ENCODE data around the gene PCDHB3. TPM values are rescaled to one million over a fixed set of nuclear protein-coding genes. Genes with fewer than 3 reads are reported as not detected.
"Not testable (repeated sequence)": the region's sequence is repeated elsewhere in the genome, so short reads cannot be mapped to it uniquely, and the experiment has no call there.

Gene PCDHB3
- total RNA-seq, 3 donors from 2014 or later (not counting 1 experiment from before 2014, with no cell fraction given) = not detected

DNA sequence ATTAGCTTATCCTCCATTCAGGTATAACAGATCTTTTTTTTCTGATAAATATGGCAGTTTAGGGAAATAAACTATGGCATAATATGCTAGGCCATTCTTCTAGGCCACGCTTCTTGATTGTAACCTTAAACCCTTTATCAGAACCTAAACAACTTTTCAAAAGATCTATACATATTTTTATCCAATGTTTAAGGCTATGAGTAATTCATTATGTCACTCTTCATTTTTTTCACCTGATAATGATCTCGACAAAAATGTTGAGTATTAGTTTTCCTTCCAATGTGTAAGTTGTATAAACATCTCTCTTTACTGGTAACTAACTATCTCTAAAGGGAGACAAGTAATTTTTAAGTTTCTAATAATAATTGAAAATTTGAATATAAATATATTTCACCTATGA, 19.0 kb downstream of the PCDHB3 start:
- Mint-ChIP-seq H3K9me3 (peaks cover 5 to 14% of the 10 kb centered on the region in 2 donors), H3K36me3 (peaks cover 20% of the 10 kb centered on the region), H3K27ac (no peak overlapping the region), H3K4me3 (no peak overlapping the region), H3K27me3 (ENCODE audit: low read depth in 2 of 2) (peaks cover 0 to 7% of the 10 kb centered on the region in 2 donors), H3K4me1 (no peaks in the 10 kb centered on the region)
- DNase-seq (no peak), ATAC-seq (no peak)
- Histone ChIP-seq H3K4me3 (ENCODE audit: low read length) (no peak overlapping the region), H3K9me3 (ENCODE audit: control insufficient read depth, insufficient read depth, low read length) (peaks cover 4% of the 10 kb centered on the region), H3K4me1 (ENCODE audit: control insufficient read depth, insufficient read depth, low read length) (no peaks in the 10 kb centered on the region), H3K27ac (ENCODE audit: low read length) (no peak overlapping the region), H3K27me3 (ENCODE audit: control insufficient read depth, insufficient read depth, low read length) (peaks cover 2% of the 10 kb centered on the region), H3K36me3 (ENCODE audit: control insufficient read depth, insufficient read depth, low read length) (no peaks in the 10 kb centered on the region)
- TF ChIP-seq, protein P1, sequence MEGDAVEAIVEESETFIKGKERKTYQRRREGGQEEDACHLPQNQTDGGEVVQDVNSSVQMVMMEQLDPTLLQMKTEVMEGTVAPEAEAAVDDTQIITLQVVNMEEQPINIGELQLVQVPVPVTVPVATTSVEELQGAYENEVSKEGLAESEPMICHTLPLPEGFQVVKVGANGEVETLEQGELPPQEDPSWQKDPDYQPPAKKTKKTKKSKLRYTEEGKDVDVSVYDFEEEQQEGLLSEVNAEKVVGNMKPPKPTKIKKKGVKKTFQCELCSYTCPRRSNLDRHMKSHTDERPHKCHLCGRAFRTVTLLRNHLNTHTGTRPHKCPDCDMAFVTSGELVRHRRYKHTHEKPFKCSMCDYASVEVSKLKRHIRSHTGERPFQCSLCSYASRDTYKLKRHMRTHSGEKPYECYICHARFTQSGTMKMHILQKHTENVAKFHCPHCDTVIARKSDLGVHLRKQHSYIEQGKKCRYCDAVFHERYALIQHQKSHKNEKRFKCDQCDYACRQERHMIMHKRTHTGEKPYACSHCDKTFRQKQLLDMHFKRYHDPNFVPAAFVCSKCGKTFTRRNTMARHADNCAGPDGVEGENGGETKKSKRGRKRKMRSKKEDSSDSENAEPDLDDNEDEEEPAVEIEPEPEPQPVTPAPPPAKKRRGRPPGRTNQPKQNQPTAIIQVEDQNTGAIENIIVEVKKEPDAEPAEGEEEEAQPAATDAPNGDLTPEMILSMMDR (IDR thresholded peaks at IDR 0.05) = no peak
- WGBS (ENCODE audit: insufficient coverage) = no CpG with 5 or more reads among the region's 2 CpGs
- intact Hi-C loops (cut with micrococcal nuclease) = no loop called here

DNA sequence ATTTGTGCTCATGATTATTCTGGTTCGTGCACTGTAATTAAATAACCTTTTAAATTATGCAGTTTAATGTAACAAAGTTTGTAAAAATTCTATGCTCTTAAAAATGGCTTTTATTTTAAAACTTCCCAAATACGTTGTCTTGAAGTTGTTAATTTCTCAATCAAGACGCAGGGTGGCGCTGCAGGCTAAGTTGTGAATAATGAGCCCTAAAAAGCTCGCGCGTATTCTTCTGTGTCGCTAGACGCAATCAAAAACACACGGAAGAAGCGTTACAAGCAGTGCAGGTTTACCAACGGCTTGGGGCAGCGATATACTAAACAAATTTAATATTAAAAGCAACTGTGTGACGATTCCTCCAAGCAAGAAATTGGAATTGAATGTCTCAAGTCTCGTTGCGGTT, 21.3 kb downstream of the PCDHB3 start, which contains the start of gene PCDHB4:
PCDHB4 (plus strand) TSS at position 256 of the 400 bp plus-strand sequence. CDS start 181 bp downstream, outside the sequence.
- WGBS (ENCODE audit: insufficient coverage) = 25% methylated on average over 15 of the region's 16 CpGs

DNA sequence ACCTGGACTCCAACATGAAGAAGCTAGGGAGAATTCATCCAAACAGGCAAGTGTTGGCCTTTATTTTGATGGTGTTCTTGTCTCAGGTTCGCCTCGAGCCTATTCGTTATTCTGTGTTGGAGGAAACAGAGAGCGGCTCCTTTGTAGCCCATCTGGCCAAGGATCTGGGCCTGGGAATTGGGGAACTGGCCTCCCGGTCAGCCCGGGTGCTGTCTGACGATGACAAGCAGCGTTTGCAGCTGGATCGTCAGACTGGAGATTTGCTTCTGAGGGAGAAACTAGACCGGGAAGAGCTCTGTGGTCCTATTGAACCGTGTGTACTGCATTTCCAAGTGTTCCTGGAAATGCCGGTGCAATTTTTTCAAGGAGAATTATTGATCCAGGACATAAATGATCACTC, 21.7 kb downstream of the PCDHB3 start:
- DNase-seq (no peak), ATAC-seq (no peak)
- H3K27me3 ChIP-seq (ENCODE audit: control insufficient read depth, insufficient read depth, low read length) = peaks cover 2% of the 10 kb centered on the region
- Mint-ChIP-seq H3K4me1 (no peaks in the 10 kb centered on the region), H3K4me3 (no peak overlapping the region), H3K27me3 (ENCODE audit: low read depth in 2 of 2) (peaks cover 0 to 7% of the 10 kb centered on the region in 2 donors), H3K9me3 (peaks cover 2 to 3% of the 10 kb centered on the region in 2 donors), H3K27ac (no peak overlapping the region), H3K36me3 (peaks cover 8% of the 10 kb centered on the region)
- no peaks in the 10 kb centered on the region for H3K4me1 ChIP-seq (ENCODE audit: control insufficient read depth, insufficient read depth, low read length)
- H3K27ac ChIP-seq (ENCODE audit: low read length) = no peak overlapping the region
- intact Hi-C loops (cut with micrococcal nuclease) = no loop called here
- peaks cover 4% of the 10 kb centered on the region for H3K9me3 ChIP-seq (ENCODE audit: control insufficient read depth, insufficient read depth, low read length)
- 41% methylated on average over 12 of the region's 12 CpGs for WGBS (ENCODE audit: insufficient coverage)
- TF ChIP-seq, protein P1 (IDR thresholded peaks at IDR 0.05) = no peak
- no peaks in the 10 kb centered on the region for H3K36me3 ChIP-seq (ENCODE audit: control insufficient read depth, insufficient read depth, low read length)
- H3K4me3 ChIP-seq (ENCODE audit: low read length) = no peak overlapping the region

More for the DNA sequence above, 21.3 kb downstream of the PCDHB3 start, which contains the start of gene PCDHB4:
- no peak within 1 kb of the TSS for H3K4me3 Mint-ChIP-seq
- TF ChIP-seq, protein P1 (IDR thresholded peaks at IDR 0.05) = no peak
- no peaks in the 10 kb centered on the region for H3K4me1 Mint-ChIP-seq
- H3K27me3 ChIP-seq (ENCODE audit: control insufficient read depth, insufficient read depth, low read length) = peaks cover 2% of the 10 kb centered on the region
- peaks cover 3 to 4% of the 10 kb centered on the region in 2 donors for H3K9me3 Mint-ChIP-seq
- H3K4me3 ChIP-seq (ENCODE audit: low read length) = no peak within 1 kb of the TSS
- H3K4me1 ChIP-seq (ENCODE audit: control insufficient read depth, insufficient read depth, low read length) = no peaks in the 10 kb centered on the region
- peaks cover 8% of the 10 kb centered on the region for H3K36me3 Mint-ChIP-seq
- no peak for ATAC-seq
- no peak within 1 kb of the TSS for H3K27ac ChIP-seq (ENCODE audit: low read length)
- intact Hi-C loops (cut with micrococcal nuclease) = no loop called here
- H3K9me3 ChIP-seq (ENCODE audit: control insufficient read depth, insufficient read depth, low read length) = peaks cover 4% of the 10 kb centered on the region
- peak in 1 of 2 donors; percentile 4 for DNase-seq
- H3K27ac Mint-ChIP-seq = no peak within 1 kb of the TSS
- H3K36me3 ChIP-seq (ENCODE audit: control insufficient read depth, insufficient read depth, low read length) = no peaks in the 10 kb centered on the region
- H3K27me3 Mint-ChIP-seq (ENCODE audit: low read depth in 2 of 2) = peaks cover 0 to 7% of the 10 kb centered on the region in 2 donors

DNA sequence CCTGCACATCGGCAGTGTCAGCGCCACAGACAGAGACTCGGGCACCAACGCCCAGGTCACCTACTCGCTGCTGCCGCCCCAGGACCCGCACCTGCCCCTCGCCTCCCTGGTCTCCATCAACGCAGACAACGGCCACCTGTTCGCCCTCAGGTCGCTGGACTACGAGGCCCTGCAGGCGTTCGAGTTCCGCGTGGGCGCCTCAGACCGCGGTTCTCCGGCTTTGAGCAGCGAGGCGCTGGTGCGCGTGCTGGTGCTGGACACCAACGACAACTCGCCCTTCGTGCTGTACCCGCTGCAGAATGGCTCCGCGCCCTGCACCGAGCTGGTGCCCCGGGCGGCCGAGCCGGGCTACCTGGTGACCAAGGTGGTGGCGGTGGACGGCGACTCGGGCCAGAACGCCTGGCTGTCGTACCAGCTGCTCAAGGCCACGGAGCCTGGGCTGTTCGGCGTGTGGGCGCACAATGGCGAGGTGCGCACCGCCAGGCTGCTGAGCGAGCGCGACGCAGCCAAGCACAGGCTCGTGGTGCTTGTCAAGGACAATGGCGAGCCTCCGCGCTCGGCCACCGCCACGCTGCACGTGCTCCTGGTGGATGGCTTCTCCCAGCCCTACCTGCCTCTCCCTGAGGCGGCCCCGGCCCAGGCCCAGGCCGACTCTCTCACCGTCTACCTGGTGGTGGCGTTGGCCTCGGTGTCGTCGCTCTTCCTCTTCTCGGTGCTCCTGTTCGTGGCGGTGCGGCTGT, 23.3 kb downstream of the PCDHB3 start:
- ATAC-seq; DNase-seq; H3K4me1 ChIP-seq (ENCODE audit: control insufficient read depth, insufficient read depth, low read length); H3K4me1 Mint-ChIP-seq; H3K4me3 ChIP-seq (ENCODE audit: low read length); intact Hi-C loops (cut with micrococcal nuclease); H3K27me3 Mint-ChIP-seq (ENCODE audit: low read depth in 2 of 2); H3K9me3 Mint-ChIP-seq; H3K27me3 ChIP-seq (ENCODE audit: control insufficient read depth, insufficient read depth, low read length); H3K9me3 ChIP-seq (ENCODE audit: control insufficient read depth, insufficient read depth, low read length); H3K27ac ChIP-seq (ENCODE audit: low read length); H3K36me3 ChIP-seq (ENCODE audit: control insufficient read depth, insufficient read depth, low read length); H3K4me3 Mint-ChIP-seq; H3K27ac Mint-ChIP-seq: not testable (repeated sequence)
- WGBS (ENCODE audit: insufficient coverage) = 44% methylated on average over 54 of the region's 73 CpGs
- H3K36me3 Mint-ChIP-seq = peaks cover 14% of the 10 kb centered on the region
